NCI-H2029 treated with DMSO at 0.1 percent for 48 hours (cell line): ENCODE data around the gene SLC37A2.

Experiments
- DNase-seq: peaks from one replicate; lab custom pipeline; 2025; lab: John Stamatoyannopoulos, UW

SLC37A2 gene

GRCh38 chr11:125111343-125112207 is 48.5 kb downstream of the SLC37A2 start, which contains the start of gene TMEM218:
Gene TMEM218, minus strand, starts transcription at chr11:125111626. Its CDS starts 9,385 bp downstream, at chr11:125102241.
- DNase-seq, result peak; percentile 72

DNA sequence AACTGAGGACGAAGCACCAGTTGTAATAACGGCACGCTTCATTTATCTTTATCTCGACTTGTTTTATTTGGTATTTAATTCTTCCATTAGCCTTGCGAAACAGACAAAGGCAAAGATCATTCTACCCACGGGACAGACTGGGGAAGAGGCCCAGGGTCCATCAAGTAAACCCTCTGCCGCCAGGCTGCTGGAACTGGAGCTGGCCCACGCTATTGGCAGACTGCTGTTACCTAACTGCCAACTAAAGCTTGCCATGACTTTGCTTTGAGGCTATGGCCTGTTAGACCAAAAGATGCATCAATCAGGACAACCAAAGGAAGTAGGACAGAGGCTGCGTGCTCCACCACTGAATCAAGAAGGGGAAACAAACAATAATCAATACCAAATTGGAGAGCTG is 49.1 kb downstream of the SLC37A2 start:
- DNase-seq, result no peak

DNA sequence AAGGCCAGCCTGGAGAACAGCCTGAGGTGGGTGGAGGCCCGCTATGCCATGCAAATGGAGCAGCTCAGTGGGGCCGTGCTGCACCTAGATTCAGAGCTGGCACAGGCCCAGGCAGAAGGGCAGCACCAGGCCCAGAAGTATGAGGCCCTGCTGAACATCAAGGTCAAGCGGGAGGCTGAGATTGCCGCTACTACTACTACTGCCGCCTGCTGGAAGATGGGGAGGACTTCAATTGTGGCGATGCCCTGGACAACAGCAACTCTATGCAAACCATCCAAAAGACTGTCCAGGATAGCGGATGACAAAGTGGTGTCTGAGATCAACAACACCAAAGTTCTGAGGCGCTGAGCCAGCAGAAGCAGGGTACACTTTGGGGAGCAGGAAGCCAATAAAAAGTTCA is 51.4 kb downstream of the SLC37A2 start:
- no peak for DNase-seq

DNA sequence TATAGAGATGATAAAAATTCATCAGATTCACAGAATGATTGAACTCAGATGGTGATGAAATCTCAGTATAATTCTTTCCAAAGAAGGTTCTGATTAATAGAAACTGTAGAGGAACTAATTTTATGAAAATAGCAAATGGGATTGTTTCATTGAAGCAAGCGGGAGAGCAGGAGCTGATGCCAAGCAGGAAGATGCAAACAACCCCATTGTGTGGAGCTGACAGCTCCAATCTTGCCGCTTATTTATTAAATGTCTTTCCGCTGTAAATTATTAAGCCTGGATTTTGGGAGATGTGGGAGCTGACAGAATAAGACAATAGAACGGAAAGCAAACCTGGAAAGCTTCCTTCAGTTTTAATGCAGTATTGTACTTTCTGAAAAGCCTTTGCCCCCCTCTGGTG is 54.3 kb downstream of the SLC37A2 start:
- DNase-seq, result no peak

DNA sequence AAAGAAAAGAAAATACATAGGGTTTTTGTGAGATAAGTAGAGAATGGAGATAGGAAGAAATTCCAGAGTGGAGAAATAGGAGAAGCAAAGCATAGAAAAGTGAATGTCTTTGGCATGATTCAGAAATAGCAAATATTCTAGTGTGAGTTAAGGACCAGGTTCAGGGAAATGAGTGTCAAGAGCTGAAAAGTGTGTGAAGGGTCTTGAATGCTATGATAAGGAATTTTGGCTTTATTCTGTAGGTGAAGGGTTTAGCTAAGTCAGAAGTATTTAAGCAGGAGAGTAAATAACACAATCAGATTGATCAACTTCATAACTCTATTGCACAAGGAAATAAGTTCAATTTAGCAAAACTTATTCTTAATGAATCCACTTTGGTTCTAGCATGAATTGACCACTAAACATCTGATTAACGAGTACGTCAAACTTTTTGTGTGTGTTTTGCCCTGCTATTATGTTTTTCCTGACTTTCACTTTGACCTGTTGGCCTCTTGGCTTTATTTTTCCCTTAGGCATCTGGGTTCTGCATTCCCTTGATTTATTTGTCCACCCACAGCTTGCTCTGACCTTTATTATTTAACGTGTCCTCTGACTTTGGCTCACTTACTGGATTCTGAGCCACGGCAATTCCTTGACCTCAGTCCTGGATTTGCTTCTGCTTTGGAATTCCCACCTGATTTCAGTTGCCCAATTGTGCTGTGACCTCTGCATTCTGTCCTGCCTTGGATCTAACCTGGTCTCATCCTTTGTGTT is 60.3 kb downstream of the SLC37A2 start:
- DNase-seq, result no peak

DNA sequence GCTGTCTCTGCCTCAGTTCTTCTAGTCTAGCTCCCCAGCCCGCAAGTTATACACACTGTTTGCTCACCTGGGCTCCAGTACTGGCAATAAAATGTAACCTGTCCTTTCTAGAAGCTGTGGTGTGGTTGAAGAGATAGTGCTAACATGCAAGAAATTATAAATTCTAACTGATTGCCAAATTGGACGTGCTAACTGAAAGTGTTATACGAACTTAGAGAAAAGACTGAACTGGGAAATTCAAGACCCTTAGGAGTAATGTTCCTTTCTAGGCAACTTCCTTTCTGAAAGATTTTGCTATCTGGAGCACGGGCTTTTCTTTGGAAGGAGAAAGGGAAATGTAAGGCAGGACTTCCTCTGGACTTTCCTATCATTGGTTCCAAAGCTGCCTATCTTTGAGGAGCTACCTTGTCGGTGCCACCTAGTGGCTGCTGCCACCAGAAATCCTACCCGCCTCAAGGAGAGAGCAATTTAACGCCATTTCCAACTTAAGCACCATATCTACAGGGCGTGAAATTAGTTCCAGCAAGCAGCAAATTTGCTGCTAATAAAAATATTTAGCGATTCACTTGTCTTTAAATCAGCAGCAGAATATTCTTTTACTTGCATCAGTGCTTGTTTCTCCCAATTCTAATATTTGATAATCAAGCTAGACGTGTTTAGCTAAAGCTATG is 61.0 kb downstream of the SLC37A2 start:
- DNase-seq, result no peak

DNA sequence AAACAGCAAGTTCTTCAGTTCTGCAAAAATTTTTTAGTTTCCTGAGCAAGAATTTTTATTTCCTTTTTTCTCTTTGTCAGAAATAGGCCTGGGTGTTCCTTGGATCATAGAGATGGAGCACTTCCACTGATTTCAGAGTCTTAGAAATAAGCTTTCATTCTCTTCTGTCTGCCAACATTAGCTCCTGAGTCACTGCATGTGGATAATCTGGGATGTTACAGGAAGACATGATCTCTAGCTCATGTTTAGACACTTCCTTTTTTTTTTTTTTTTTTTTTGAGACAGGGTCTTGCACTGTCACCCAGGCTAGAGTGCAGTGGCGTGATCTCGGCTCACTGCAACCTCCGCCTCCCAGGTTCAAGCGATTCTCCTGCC is 61.5 kb downstream of the SLC37A2 start:
- DNase-seq, result no peak

GRCh38 chr11:125128450-125128849 is 65.3 kb downstream of the SLC37A2 start:
- DNase-seq, result no peak

GRCh38 chr11:125129316-125129993 is 66.3 kb downstream of the SLC37A2 start:
- DNase-seq, result no peak

DNA sequence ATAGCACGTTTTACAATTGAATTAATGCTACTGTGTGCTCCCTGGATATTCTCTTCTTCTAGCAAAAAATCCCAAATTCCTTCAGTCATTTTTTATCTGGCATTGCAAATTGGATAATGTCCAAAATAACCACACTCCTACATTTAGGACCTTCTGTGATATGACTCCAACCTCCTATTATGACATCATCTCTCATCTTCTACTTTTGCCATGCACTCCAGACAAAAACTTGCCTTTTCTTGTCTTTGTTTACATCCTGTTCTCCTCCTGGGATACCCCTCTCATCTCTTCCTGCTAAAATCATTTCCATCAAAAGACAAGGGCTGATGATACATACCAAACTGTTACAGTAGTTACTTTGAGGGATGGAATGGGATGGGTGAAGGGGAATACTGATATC is 69.0 kb downstream of the SLC37A2 start:
- no peak for DNase-seq

DNA sequence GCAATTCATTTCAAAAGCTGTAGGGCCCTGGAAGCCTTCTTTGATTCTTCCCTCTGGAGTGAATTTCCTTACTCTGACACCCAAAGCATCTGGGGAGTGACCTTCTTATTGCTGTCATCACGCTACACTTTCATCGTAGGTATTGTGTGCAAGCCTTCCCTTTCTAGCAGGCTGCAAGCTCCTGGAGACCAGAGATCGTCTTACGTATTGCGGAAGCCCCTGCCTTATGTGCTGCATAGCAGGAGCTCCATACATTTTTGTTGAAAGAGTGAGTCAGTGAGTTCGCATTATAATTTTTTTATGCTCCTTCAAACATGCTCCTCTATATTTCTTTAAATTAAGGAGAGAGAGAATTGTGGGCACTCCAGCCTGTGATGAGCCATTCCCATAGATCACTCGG is 69.5 kb downstream of the SLC37A2 start:
- DNase-seq, result no peak

- no peak for DNase-seq
Measured at GRCh38 chr11:125136001-125136400, 72.9 kb downstream of the SLC37A2 start.

DNA sequence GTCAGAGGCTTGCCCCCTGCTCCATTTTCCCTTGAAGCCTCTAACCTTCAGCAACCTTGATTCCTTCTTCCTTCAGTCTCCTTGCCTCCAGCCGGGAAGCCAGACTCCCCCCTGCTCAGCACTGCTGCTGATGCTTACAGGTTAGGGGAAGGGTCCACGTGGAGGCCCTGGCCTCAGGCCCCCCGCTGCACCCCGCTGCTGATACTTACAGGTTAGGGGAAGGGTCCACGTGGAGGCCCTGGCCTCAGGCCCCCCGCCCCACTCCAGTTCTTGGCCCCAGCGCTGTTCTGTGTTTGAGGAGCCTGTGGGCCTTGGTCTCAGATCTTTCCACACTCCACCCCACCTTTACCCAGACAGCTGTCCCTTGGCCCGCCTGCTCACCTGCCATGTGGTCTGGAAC is 75.9 kb downstream of the SLC37A2 start:
- DNase-seq, result no peak

- no peak for DNase-seq
Measured at GRCh38 chr11:125139778-125140177, 76.7 kb downstream of the SLC37A2 start.
